Activated CD8-positive, alpha-beta T cell treated with anti-CD3 and anti-CD28 coated beads, Interleukin-2, amount 10 ng/mL, durations not matched to agents 7 days and 5 days (primary cell): ENCODE results near the gene SEC24D. TPM values are rescaled to one million over a fixed set of nuclear protein-coding genes. Genes with fewer than 3 reads are reported as not detected.
A peak's percentile ranks its signal among the peaks of the same experiment; 100 is the strongest.

Source experiments
- ATAC-seq: fragments of 150-1000 bp; cut with Tn5 transposase; one replicate; pipeline ENCODE4 v1.10.0; 2021; ENCODE audit warnings: moderate library complexity
- CTCF ChIA-PET: fragments of 350-600 bp; sonication (Branson Sonifier 250); formaldehyde crosslinking; loops from one replicate; lab custom pipeline; 2021; ENCODE audit warnings: antibody characterized with exemption; lab: Charles Lee
- POLR2A ChIA-PET: fragments of 350-600 bp; sonication (Branson Sonifier 250); formaldehyde crosslinking; loops from one replicate; lab custom pipeline; 2021; ENCODE audit warnings: antibody characterized with exemption; lab: Charles Lee
- DNase-seq: peaks from one replicate; pipeline ENCODE4 v3.0.0-alpha.2; 2020
- H3K27ac Mint-ChIP-seq: one replicate; pipeline ENCODE4 v1.8.0; 2021; ENCODE audit warnings: mild to moderate bottlenecking, mixed read lengths
- H3K27me3 Mint-ChIP-seq: one replicate; pipeline ENCODE4 v1.8.0; 2021; ENCODE audit warnings: low read depth, mixed read lengths
- H3K36me3 Mint-ChIP-seq: one replicate; pipeline ENCODE4 v1.8.0; 2021; ENCODE audit warnings: low read depth, mixed read lengths
- H3K4me1 Mint-ChIP-seq: one replicate; pipeline ENCODE4 v1.8.0; 2021; ENCODE audit warnings: low read depth, mixed read lengths
- H3K4me3 Mint-ChIP-seq: one replicate; pipeline ENCODE4 v1.8.0; 2021; ENCODE audit warnings: mild to moderate bottlenecking, mixed read lengths
- H3K9me3 Mint-ChIP-seq: one replicate; pipeline ENCODE4 v1.8.0; 2022; ENCODE audit warnings: mixed read lengths; ENCODE audit not compliant: insufficient read depth
- total RNA-seq, 2 experiments: library from RNA; stranded (reverse); gene quantifications; one replicate each; pipeline ENCODE4 v1.2.3, GENCODE V29; 2021

Gene SEC24D
- total RNA-seq, 2 experiments from 2014 or later, result 29.5 to 32.7 TPM

DNA sequence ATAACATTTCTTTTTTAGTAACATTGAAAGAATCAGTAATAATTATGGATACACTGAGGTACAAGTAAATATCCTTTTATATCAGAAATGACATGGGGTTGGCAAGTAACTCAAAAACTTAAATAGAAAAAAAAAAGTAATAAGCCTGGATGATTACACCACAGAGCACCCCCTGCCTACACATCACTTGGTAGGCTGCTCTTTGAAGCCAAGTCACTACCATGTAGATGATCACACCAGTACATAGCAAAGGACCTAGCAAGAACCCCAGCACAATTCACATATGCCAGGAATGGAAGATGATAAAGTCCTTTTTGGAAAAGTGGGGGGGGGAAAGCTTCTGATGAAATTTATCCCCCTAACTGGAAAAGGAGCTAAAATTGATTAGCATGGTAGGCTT is 93.9 kb downstream of the SEC24D start:
- H3K36me3 Mint-ChIP-seq, result peaks cover 35% of the 10 kb centered on the region
- DNase-seq (no peak), ATAC-seq (no peak)
- ChIA-PET CTCF (interaction anchor here (0.7 to 2.1 kb wide), 7 partner anchors 11 to 220 kb away, joined by 3 to 9 read pairs (median 3); partner anchors contain the start of gene SYNPO2), POLR2A (no interaction called here)
- no peaks in the 10 kb centered on the region for H3K4me1 Mint-ChIP-seq
- no peaks in the 10 kb centered on the region for H3K9me3 Mint-ChIP-seq
- H3K4me3 Mint-ChIP-seq, result no peak overlapping the region
- H3K27ac Mint-ChIP-seq, result no peak overlapping the region
- H3K27me3 Mint-ChIP-seq, result no peaks in the 10 kb centered on the region

GRCh38 chr4:118741301-118741855 is 94.5 kb downstream of the SEC24D start:
- ChIA-PET POLR2A (no interaction called here), CTCF (interaction anchor here (0.6 to 2.1 kb wide), 16 partner anchors 9 to 221 kb away, joined by 3 to 9 read pairs (median 3); partner anchors contain the start of gene SYNPO2)

DNA sequence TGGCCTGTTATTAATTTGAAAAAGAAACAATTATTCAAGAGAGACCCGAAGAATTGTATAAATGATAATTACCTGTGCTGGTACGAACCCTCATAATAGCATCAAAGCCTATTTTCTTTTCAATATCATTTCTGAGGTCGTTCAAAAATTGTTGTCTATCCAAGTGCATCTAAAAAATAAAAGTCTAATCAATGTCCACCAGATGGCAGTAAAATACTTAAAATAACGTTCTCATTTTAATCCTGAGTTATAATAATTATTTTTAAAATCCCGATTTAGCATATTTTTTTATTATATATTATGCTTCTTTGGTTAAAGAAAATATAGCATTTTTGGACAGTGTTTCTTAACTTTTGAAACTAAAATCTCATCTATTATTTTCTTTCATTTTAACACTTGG is 95.1 kb downstream of the SEC24D start:
- no peak overlapping the region for H3K27ac Mint-ChIP-seq
- CTCF ChIA-PET, result interaction anchor here (0.8 to 2.1 kb wide), 11 partner anchors 9 to 221 kb away, joined by 3 to 9 read pairs (median 3); no protein-coding TSS in a partner anchor
- POLR2A ChIA-PET, result no interaction called here
- H3K4me3 Mint-ChIP-seq, result no peak overlapping the region
- H3K36me3 Mint-ChIP-seq, result peaks cover 43% of the 10 kb centered on the region
- no peaks in the 10 kb centered on the region for H3K9me3 Mint-ChIP-seq
- no peak for ATAC-seq
- H3K27me3 Mint-ChIP-seq, result no peaks in the 10 kb centered on the region
- no peaks in the 10 kb centered on the region for H3K4me1 Mint-ChIP-seq
- DNase-seq, result no peak

More at GRCh38 chr4:118741301-118741855, 94.5 kb downstream of the SEC24D start:
- no peak overlapping the region for H3K27ac Mint-ChIP-seq
- H3K27me3 Mint-ChIP-seq, result no peaks in the 10 kb centered on the region
- no peaks in the 10 kb centered on the region for H3K9me3 Mint-ChIP-seq
- DNase-seq, result no peak
- no peak for ATAC-seq
- no peak overlapping the region for H3K4me3 Mint-ChIP-seq
- H3K4me1 Mint-ChIP-seq, result no peaks in the 10 kb centered on the region
- H3K36me3 Mint-ChIP-seq, result peaks cover 42% of the 10 kb centered on the region

DNA sequence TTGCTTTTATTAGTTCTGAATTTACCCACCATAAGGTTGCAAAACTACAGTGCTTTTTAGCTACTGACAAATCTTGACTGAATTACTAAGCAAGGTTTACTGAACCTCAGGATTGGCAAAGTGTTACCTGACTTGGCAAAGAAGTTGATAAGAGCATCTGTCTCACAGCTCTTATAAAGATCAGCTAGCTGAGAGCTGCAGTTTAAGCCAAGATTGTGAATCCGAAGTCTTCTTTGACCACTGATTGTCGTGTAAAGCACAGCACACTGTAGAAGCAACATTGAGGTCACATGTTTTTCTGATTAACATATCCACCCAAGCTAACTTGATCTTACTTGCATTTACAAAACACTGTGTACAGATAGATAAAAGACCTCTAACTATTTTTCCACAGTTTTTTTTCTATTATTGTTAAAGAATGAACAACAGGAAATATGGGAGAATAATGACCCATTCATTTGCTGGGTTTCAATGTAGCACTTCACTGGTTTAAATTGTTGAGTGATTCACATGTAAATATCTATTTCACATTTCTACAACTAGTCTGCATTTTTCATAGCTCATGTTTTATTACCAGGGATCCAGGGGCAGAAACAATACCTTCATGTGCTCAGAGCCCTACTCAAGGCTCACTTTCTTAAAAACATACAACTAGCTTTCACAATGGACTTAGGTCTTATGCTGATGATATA is 96.8 kb downstream of the SEC24D start:
- no peak for ATAC-seq
- POLR2A ChIA-PET, result no interaction called here

GRCh38 chr4:118738090-118738489 is 97.8 kb downstream of the SEC24D start:
- Mint-ChIP-seq H3K27ac (no peak overlapping the region), H3K9me3 (no peaks in the 10 kb centered on the region), H3K27me3 (no peaks in the 10 kb centered on the region), H3K4me1 (no peaks in the 10 kb centered on the region), H3K36me3 (peaks cover 37% of the 10 kb centered on the region), H3K4me3 (no peak overlapping the region)
- ChIA-PET POLR2A (no interaction called here), CTCF (no interaction called here)
- ATAC-seq (no peak), DNase-seq (no peak)

More for the DNA sequence above, 96.8 kb downstream of the SEC24D start:
- CTCF ChIA-PET, result interaction anchor here (1.1 kb wide), 1 partner anchor 33 kb away, joined by 3 read pairs; no protein-coding TSS in a partner anchor
- Mint-ChIP-seq H3K27me3 (no peaks in the 10 kb centered on the region), H3K4me1 (no peaks in the 10 kb centered on the region), H3K36me3 (peaks cover 40% of the 10 kb centered on the region), H3K4me3 (no peak overlapping the region), H3K27ac (no peak overlapping the region), H3K9me3 (no peaks in the 10 kb centered on the region)
- no peak for DNase-seq

GRCh38 chr4:118736900-118737299 is 99.0 kb downstream of the SEC24D start:
- Mint-ChIP-seq H3K36me3 (peaks cover 40% of the 10 kb centered on the region), H3K27ac (no peak overlapping the region), H3K9me3 (no peaks in the 10 kb centered on the region), H3K4me3 (no peak overlapping the region), H3K4me1 (no peaks in the 10 kb centered on the region), H3K27me3 (no peaks in the 10 kb centered on the region)
- ATAC-seq (no peak), DNase-seq (no peak)
- CTCF ChIA-PET, result no interaction called here
- POLR2A ChIA-PET, result no interaction called here

DNA sequence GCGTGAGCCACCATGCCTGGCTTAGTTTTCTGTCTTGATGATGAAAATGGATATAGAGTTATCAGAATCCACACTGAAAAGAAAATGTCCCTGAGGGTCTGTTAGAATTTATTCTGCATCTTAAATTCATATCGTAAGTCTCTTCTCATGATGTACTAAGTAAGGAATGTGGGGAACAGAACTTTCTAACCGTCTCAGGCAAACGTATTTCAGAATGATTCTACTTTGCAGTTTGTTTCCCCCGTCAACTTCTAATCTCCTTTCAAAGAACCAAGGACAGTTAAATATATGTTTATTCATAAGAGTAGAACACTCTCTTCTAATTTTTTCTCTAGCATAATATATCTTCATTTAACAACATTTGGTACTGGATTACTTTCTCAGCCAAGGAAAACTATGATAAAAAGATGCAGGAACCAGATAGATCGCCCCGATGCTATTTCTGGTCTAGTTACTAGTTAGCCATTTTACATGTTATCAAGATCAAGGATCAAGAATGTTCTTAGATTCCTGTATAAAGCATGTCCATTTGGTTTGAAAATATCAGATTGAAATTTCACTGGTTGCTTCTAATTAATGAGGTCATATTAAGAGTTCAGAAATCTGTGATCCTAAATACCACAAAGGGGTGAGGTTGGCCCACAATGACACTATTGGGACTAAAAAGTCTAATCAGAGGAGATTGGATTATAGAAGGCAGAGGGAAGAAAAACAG is 101.3 kb downstream of the SEC24D start:
- no peak overlapping the region for H3K27ac Mint-ChIP-seq
- DNase-seq (no peak), ATAC-seq (no peak)
- peaks cover 10% of the 10 kb centered on the region for H3K4me1 Mint-ChIP-seq
- no peaks in the 10 kb centered on the region for H3K27me3 Mint-ChIP-seq
- ChIA-PET POLR2A (no interaction called here), CTCF (no interaction called here)
- H3K4me3 Mint-ChIP-seq, result no peak overlapping the region
- no peaks in the 10 kb centered on the region for H3K9me3 Mint-ChIP-seq
- peaks cover 39% of the 10 kb centered on the region for H3K36me3 Mint-ChIP-seq

- Mint-ChIP-seq H3K9me3 (no peaks in the 10 kb centered on the region), H3K4me3 (no peak overlapping the region), H3K27me3 (no peaks in the 10 kb centered on the region), H3K36me3 (peaks cover 35% of the 10 kb centered on the region), H3K4me1 (peaks cover 15% of the 10 kb centered on the region), H3K27ac (peak overlapping the region; percentile 40)
- ChIA-PET POLR2A (no interaction called here), CTCF (interaction anchor here (0.7 kb wide), 1 partner anchor 9 kb away, joined by 3 read pairs; no protein-coding TSS in a partner anchor)
- DNase-seq (no peak), ATAC-seq (no peak)
These were observed 103.2 kb downstream of the SEC24D start for GRCh38 chr4:118732591-118733330.

- H3K4me1 Mint-ChIP-seq, result peaks cover 15% of the 10 kb centered on the region
- H3K27me3 Mint-ChIP-seq, result no peaks in the 10 kb centered on the region
- H3K36me3 Mint-ChIP-seq, result peaks cover 36% of the 10 kb centered on the region
- H3K4me3 Mint-ChIP-seq, result no peak overlapping the region
- no peak overlapping the region for H3K27ac Mint-ChIP-seq
- CTCF ChIA-PET, result interaction anchor here (1.0 to 1.6 kb wide), 3 partner anchors 10 to 46 kb away, joined by 3 to 6 read pairs (median 3); partner anchors contain the start of gene METTL14
- DNase-seq (no peak), ATAC-seq (no peak)
- POLR2A ChIA-PET, result interaction anchor here (1.0 kb wide), 1 partner anchor 46 kb away, joined by 4 read pairs; the partner anchor contains the start of gene METTL14
- no peaks in the 10 kb centered on the region for H3K9me3 Mint-ChIP-seq
These were observed 105.2 kb downstream of the SEC24D start for GRCh38 chr4:118730683-118731082.

DNA sequence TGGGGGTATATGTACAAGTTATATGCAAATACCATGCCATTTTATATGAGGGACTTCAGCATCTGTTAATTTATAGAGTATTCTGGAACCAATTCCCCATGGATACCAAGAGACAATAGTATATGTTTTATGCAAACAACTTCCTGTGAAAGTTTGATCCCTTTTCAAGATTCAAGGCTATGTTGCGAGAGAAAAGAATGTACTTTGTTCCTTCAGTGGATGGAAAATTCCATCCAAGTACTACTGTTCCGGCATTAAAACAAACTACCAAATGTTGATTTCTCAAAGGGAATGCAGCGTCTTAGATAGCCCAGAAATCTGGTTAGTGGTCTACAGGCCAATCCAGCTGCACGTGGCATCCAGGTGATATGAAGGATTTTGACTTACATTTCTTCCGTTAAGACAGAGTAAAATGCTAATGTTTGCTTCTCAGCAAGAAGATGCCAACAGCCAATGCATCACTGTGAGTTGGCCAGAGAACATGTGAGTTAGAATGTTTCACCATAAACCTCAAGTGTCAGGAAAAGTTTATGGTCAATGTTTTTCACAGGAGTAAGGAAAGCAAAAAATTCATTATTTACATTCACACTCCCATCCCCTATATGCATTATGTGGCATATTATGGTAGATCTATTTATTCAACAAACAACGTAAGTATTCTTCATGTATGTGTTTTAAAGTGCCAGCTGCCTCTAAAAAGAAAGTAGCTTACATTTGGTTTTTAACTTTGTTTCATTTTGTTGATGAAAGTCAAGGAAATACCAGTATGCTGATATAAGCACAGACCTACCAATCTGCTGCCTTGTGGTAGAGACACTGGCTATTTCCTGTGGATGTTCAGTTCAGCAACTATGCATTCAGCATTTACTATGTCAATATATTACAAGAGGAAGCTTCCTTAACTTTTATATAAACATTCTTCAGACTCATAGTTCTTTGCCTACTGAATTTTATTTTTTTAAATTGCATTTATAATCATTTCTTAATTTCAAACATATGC is 106.3 kb downstream of the SEC24D start:
- H3K4me1 Mint-ChIP-seq, result peaks cover 15% of the 10 kb centered on the region
- H3K4me3 Mint-ChIP-seq, result no peak overlapping the region
- no peaks in the 10 kb centered on the region for H3K9me3 Mint-ChIP-seq
- DNase-seq (peak; percentile 41), ATAC-seq (peak; percentile 93)
- ChIA-PET POLR2A (interaction anchor here (1.0 to 1.2 kb wide), 2 partner anchors 45 to 571 kb away, joined by 4 read pairs; partner anchors contain the start of gene METTL14), CTCF (interaction anchor here (1.0 to 1.6 kb wide), 4 partner anchors 9 to 44 kb away, joined by 3 to 6 read pairs (median 3); partner anchors contain the start of gene METTL14)
- H3K27me3 Mint-ChIP-seq, result no peaks in the 10 kb centered on the region
- peak overlapping the region; percentile 55 for H3K27ac Mint-ChIP-seq
- peaks cover 35% of the 10 kb centered on the region for H3K36me3 Mint-ChIP-seq
